ENCODE data around the gene BBS4. TPM values are rescaled to one million over a fixed set of nuclear protein-coding genes. Genes with fewer than 3 reads are reported as not detected.
"Not testable (repeated sequence)": the region's sequence is repeated elsewhere in the genome, so short reads cannot be mapped to it uniquely, and the experiment has no call there.

The BBS4 gene
- total RNA-seq, 1 donor from 2014 or later, result 17.0 TPM

DNA sequence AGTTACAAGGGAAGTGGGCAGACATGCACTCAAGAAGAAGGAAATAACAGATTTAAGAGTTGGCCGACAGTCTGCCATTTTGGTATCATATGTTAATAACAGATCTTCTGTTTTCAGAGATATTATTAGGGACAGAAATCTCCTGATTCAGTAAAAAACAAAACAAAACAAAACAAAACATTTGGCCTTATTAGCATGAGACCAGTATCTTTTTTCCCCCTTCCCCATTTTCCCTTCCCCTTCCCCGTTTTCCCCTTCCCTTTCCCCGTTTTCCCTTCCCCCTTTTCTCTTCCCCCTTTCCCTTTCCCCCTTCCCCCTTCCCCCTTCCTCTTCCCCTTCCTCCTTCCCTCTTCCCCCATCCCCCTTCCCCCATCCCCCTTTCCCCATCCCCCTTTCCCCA lies 39.4 kb downstream of the BBS4 start:
- Mint-ChIP-seq H3K9me3 (ENCODE audit: unreplicated experiment) (no peaks in the 10 kb centered on the region), H3K4me3 (ENCODE audit: unreplicated experiment) (no peak overlapping the region), H3K27me3 (ENCODE audit: unreplicated experiment) (peaks cover 2% of the 10 kb centered on the region), H3K27ac (ENCODE audit: unreplicated experiment) (no peak overlapping the region), H3K4me1 (ENCODE audit: unreplicated experiment) (peaks cover 2% of the 10 kb centered on the region), H3K36me3 (ENCODE audit: low read depth, unreplicated experiment) (no peaks in the 10 kb centered on the region)
- TF ChIP-seq, protein P1, sequence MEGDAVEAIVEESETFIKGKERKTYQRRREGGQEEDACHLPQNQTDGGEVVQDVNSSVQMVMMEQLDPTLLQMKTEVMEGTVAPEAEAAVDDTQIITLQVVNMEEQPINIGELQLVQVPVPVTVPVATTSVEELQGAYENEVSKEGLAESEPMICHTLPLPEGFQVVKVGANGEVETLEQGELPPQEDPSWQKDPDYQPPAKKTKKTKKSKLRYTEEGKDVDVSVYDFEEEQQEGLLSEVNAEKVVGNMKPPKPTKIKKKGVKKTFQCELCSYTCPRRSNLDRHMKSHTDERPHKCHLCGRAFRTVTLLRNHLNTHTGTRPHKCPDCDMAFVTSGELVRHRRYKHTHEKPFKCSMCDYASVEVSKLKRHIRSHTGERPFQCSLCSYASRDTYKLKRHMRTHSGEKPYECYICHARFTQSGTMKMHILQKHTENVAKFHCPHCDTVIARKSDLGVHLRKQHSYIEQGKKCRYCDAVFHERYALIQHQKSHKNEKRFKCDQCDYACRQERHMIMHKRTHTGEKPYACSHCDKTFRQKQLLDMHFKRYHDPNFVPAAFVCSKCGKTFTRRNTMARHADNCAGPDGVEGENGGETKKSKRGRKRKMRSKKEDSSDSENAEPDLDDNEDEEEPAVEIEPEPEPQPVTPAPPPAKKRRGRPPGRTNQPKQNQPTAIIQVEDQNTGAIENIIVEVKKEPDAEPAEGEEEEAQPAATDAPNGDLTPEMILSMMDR (IDR thresholded peaks at IDR 0.05; ENCODE audit: unreplicated experiment), result no peak
- no peak for DNase-seq (ENCODE audit: low spot score)

DNA sequence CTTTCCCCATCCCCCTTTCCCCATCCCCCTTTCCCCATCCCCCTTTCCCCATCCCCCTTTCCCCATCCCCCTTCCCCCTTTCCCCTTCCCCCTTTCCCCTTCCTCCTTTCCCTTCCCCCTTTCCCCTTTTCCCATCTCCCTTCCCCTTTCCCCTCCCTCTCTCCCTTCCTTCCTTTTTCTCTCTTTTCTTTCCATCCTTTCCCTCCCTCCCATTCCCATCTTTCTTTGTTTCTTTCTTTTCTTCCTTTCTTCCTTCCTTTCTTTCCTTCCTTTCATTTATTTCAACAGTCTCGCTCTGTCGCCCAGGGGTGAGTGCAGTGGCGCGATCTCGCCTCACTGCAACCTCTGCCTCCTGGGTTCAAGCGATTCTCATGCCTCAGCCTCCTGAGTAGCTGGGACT lies 39.8 kb downstream of the BBS4 start:
- not testable (repeated sequence) for H3K36me3 Mint-ChIP-seq (ENCODE audit: low read depth, unreplicated experiment); H3K9me3 Mint-ChIP-seq (ENCODE audit: unreplicated experiment); H3K4me3 Mint-ChIP-seq (ENCODE audit: unreplicated experiment); H3K27ac Mint-ChIP-seq (ENCODE audit: unreplicated experiment); H3K27me3 Mint-ChIP-seq (ENCODE audit: unreplicated experiment); H3K4me1 Mint-ChIP-seq (ENCODE audit: unreplicated experiment); DNase-seq (ENCODE audit: low spot score)

DNA sequence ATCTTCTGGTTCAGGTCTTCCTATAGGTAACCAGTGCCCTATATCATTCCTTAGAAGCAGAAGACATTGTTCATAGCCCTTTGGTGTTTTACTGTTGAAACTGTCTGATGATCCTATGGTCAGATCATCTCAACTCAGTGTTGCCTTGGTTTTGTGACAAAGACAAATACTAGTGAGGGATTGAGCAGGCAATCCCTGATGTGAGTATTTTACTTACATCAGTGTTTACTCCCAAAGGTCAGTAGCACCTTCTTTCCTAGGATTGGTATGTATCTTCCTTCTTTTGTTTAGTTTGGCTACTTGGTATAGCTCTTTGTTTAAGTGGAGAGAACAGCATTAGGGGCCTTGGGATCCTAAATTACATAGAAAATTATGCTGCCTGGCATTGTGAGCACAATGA lies 41.1 kb downstream of the BBS4 start:
- peaks cover 2% of the 10 kb centered on the region for H3K27me3 Mint-ChIP-seq (ENCODE audit: unreplicated experiment)

DNA sequence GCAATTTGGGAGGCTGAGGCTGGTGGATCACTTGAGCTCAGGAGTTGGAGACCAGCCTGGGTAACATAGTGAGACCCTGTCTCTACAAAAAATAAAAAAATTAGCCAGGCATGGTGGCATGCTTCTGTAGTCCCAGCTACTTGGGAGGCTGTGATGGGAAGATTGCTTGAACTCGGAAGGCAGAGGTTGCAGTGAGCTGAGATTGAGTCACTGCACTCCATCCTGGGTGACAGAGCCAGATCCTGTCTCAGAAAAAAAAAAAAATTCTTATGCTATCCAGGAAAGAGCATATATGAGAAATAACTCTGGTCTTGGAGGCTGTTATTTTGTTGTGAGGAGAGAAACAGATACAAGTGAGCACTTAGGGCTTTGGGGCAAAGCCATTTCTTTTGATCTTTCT lies 42.2 kb downstream of the BBS4 start:
- H3K36me3 Mint-ChIP-seq (ENCODE audit: low read depth, unreplicated experiment); H3K4me3 Mint-ChIP-seq (ENCODE audit: unreplicated experiment); H3K4me1 Mint-ChIP-seq (ENCODE audit: unreplicated experiment); H3K9me3 Mint-ChIP-seq (ENCODE audit: unreplicated experiment); H3K27me3 Mint-ChIP-seq (ENCODE audit: unreplicated experiment); DNase-seq (ENCODE audit: low spot score); H3K27ac Mint-ChIP-seq (ENCODE audit: unreplicated experiment): not testable (repeated sequence)

More for the DNA sequence above, 41.1 kb downstream of the BBS4 start:
- DNase-seq (ENCODE audit: low spot score), result no peak
- Mint-ChIP-seq H3K36me3 (ENCODE audit: low read depth, unreplicated experiment) (no peaks in the 10 kb centered on the region), H3K4me1 (ENCODE audit: unreplicated experiment) (peaks cover 2% of the 10 kb centered on the region), H3K27ac (ENCODE audit: unreplicated experiment) (no peak overlapping the region), H3K9me3 (ENCODE audit: unreplicated experiment) (no peaks in the 10 kb centered on the region), H3K4me3 (ENCODE audit: unreplicated experiment) (no peak overlapping the region)
- TF ChIP-seq, protein P1 (IDR thresholded peaks at IDR 0.05; ENCODE audit: unreplicated experiment), result no peak

DNA sequence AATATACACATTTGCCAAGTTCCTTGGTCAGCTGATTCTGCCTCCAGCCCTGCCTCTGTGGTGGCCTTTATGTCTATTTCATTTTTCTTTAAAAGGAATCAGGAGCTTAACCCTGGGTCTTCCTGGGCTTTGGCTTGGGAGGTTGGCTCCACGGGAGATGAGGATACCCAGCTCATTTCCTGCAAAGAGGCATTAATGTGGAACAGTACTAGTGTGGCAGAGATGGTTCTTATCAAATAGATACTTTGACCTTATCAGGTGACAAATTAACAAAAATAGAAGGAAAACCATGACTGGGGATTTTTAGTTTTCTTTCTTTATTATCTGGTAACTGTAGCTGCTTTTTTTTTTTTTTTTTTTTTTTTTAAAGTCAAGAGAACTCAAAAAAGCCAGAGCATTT lies 42.8 kb downstream of the BBS4 start:
- Mint-ChIP-seq H3K4me3 (ENCODE audit: unreplicated experiment) (no peak overlapping the region), H3K27me3 (ENCODE audit: unreplicated experiment) (peaks cover 2% of the 10 kb centered on the region), H3K4me1 (ENCODE audit: unreplicated experiment) (peaks cover 2% of the 10 kb centered on the region), H3K36me3 (ENCODE audit: low read depth, unreplicated experiment) (no peaks in the 10 kb centered on the region), H3K9me3 (ENCODE audit: unreplicated experiment) (no peaks in the 10 kb centered on the region), H3K27ac (ENCODE audit: unreplicated experiment) (no peak overlapping the region)
- DNase-seq (ENCODE audit: low spot score), result no peak
- TF ChIP-seq, protein P1 (IDR thresholded peaks at IDR 0.05; ENCODE audit: unreplicated experiment), result no peak

DNA sequence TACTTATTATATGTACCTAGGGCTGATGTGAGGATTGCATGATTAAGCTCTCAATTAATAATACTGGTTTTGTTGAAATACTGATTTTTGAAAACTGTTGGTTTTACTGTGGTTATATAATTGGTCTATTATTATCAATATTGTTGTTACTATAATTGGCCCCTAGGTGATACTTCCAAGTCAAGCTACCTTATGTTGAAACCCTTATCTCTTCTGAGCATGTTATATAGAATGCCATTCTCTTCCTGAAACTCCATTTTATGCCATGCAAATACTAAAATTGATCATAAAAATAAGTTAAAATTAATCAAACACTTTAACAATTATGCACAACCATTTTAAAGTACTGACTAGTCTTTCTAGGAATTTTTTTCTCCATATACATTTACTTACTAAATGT lies 46.1 kb downstream of the BBS4 start:
- H3K36me3 Mint-ChIP-seq (ENCODE audit: low read depth, unreplicated experiment), result peaks cover 5% of the 10 kb centered on the region
- no peak overlapping the region for H3K27ac Mint-ChIP-seq (ENCODE audit: unreplicated experiment)
- no peak for DNase-seq (ENCODE audit: low spot score)
- H3K4me1 Mint-ChIP-seq (ENCODE audit: unreplicated experiment), result peaks cover 2% of the 10 kb centered on the region
- TF ChIP-seq, protein P1 (IDR thresholded peaks at IDR 0.05; ENCODE audit: unreplicated experiment), result no peak
- H3K27me3 Mint-ChIP-seq (ENCODE audit: unreplicated experiment), result no peaks in the 10 kb centered on the region
- no peak overlapping the region for H3K4me3 Mint-ChIP-seq (ENCODE audit: unreplicated experiment)
- H3K9me3 Mint-ChIP-seq (ENCODE audit: unreplicated experiment), result no peaks in the 10 kb centered on the region
